HCT116 (cell line): ENCODE measurements around the gene KAT6B. TPM values are rescaled to one million over a fixed set of nuclear protein-coding genes. Genes with fewer than 3 reads are reported as not detected.

Experiments used
- ATAC-seq: fragments of 200-7000 bp; cut with Tn5 transposase; 2 replicates; pipeline ENCODE4 v1.9.1; 2020; ENCODE audit warnings: mild to moderate bottlenecking, moderate library complexity
- BruUV-seq: library from RNA; stranded (reverse); fragments of 400-500 nt; replicated peaks from 2 replicates; lab custom pipeline; 2021; lab: Mats Ljungman, UMichigan
- CTCF ChIA-PET: fragments of 300-600 bp; sonication (Branson Sonifier 250); formaldehyde crosslinking; loops from one replicate; lab custom pipeline; 2021; ENCODE audit warnings: antibody characterized with exemption; lab: Charles Lee
- POLR2A ChIA-PET: fragments of 300-600, 350-600 bp; sonication (Branson Sonifier 250); formaldehyde crosslinking; loops from one replicate; lab custom pipeline; 2021; ENCODE audit warnings: antibody characterized with exemption; lab: Charles Lee
- RAD21 ChIA-PET, 2 experiments: fragments of 300-600 bp; sonication (Branson Sonifier 250); formaldehyde crosslinking; loops; one replicate each; lab custom pipeline; 2023; ENCODE audit warnings: low total read pairs in 2 of 2; ENCODE audit not compliant: uncharacterized antibody in 2 of 2, unreplicated experiment in 2 of 2, low non-redundant PET in 1 of 2; lab: Charles Lee
- DNase-seq: peaks from one replicate; pipeline ENCODE4 v3.0.0-alpha.2; 2010; ENCODE audit warnings: low read depth, low spot score
- H2AFZ ChIP-seq: fragments of 200-600 bp; shearing (Covaris generic), sonication (generic); 2 replicates; pipeline ENCODE4 v1.6.1; 2017; ENCODE audit warnings: low read depth, mixed run types, mixed read lengths, antibody characterized with exemption, low read length; ENCODE audit not compliant: poor library complexity, severe bottlenecking
- H3K27ac ChIP-seq: 2 replicates; pipeline ENCODE4 v1.5.1; 2012; ENCODE audit warnings: low read depth, low read length
- H3K27me3 ChIP-seq: fragments of 200-600 bp; sonication (generic); 2 replicates; pipeline ENCODE4 v1.6.1; 2016; ENCODE audit warnings: mixed run types, low read length, mixed read lengths; ENCODE audit not compliant: insufficient read depth
- H3K36me3 ChIP-seq, 2 experiments: fragments of 200-500 bp in 1 of 2; fragments of 200-600 bp in 1 of 2; sonication (Bioruptor generic) in 1 of 2; sonication (generic) in 1 of 2; 2 replicates each; pipeline versions ENCODE4 v1.5.1 to v1.6.1; 2014 to 2016; ENCODE audit warnings: low read length in 2 of 2, inconsistent platforms in 1 of 2, mixed read lengths in 1 of 2, mixed run types in 1 of 2; ENCODE audit not compliant: insufficient read depth in 2 of 2, control insufficient read depth in 1 of 2
- H3K4me1 ChIP-seq, 2 experiments: fragments of 200-600 bp in 1 of 2; sonication (generic) in 1 of 2; 2 replicates each; pipeline versions ENCODE4 v1.5.1 to v1.6.1; 2012 to 2017; ENCODE audit warnings: low read length in 2 of 2, inconsistent platforms in 1 of 2, mild to moderate bottlenecking in 1 of 2, mixed read lengths in 1 of 2, mixed run types in 1 of 2, moderate library complexity in 1 of 2; ENCODE audit not compliant: insufficient read depth in 2 of 2, control insufficient read depth in 1 of 2
- H3K4me2 ChIP-seq: fragments of 200-600 bp; sonication (generic); 2 replicates; pipeline ENCODE4 v1.6.1; 2017; ENCODE audit warnings: mixed run types, low read length, mixed read lengths
- H3K4me3 ChIP-seq, 2 experiments: fragments of 200-600 bp in 1 of 2; sonication (generic) in 1 of 2; replicated peaks in 1 of 2; 2 replicates each; pipeline ENCODE4 v1.5.1; 2011 to 2016; ENCODE audit warnings: low read length in 2 of 2, control low read depth in 1 of 2, low read depth in 1 of 2, mild to moderate bottlenecking in 1 of 2, mixed read lengths in 1 of 2, mixed run types in 1 of 2
- H3K79me2 ChIP-seq: fragments of 200-600 bp; sonication (generic); 2 replicates; pipeline ENCODE4 v1.6.1; 2017; ENCODE audit warnings: mild to moderate bottlenecking, mixed run types, low read length, moderate library complexity, mixed read lengths; ENCODE audit not compliant: insufficient read depth
- H3K9ac ChIP-seq: fragments of 200-600 bp; sonication (generic); 2 replicates; pipeline ENCODE4 v1.6.1; 2016; ENCODE audit warnings: low read length, mixed read lengths
- H3K9me2 ChIP-seq: fragments of 200-600 bp; sonication (generic), shearing (Covaris generic); 2 replicates; pipeline ENCODE4 v1.6.1; 2017; ENCODE audit warnings: mixed run types, mild to moderate bottlenecking, moderate library complexity; ENCODE audit not compliant: insufficient read depth
- H3K9me3 ChIP-seq, 2 experiments: fragments of 200-500 bp in 1 of 2; fragments of 200-600 bp in 1 of 2; sonication (Bioruptor generic) in 1 of 2; sonication (generic) in 1 of 2; 2 replicates each; pipeline ENCODE4 v1.6.1; 2014 to 2017; ENCODE audit warnings: low read length in 2 of 2, mixed read lengths in 2 of 2, inconsistent platforms in 1 of 2, low read depth in 1 of 2, mild to moderate bottlenecking in 1 of 2, mixed run types in 1 of 2, moderate library complexity in 1 of 2; ENCODE audit not compliant: control insufficient read depth in 1 of 2, insufficient read depth in 1 of 2
- H4K20me1 ChIP-seq: fragments of 200-600 bp; sonication (generic), shearing (Covaris generic); 2 replicates; pipeline ENCODE4 v1.6.1; 2017; ENCODE audit warnings: mixed run types, mild to moderate bottlenecking, moderate library complexity; ENCODE audit not compliant: insufficient read depth
- CBX3 ChIP-seq: IDR thresholded peaks from 2 replicates; pipeline ENCODE4 v1.6.1; 2012; ENCODE audit warnings: low read depth
- ELF1 ChIP-seq: IDR thresholded peaks from 2 replicates; pipeline ENCODE4 v1.6.1; 2012; ENCODE audit warnings: low read depth, borderline replicate concordance
- RAD21 ChIP-seq: IDR thresholded peaks from 2 replicates; pipeline ENCODE4 v1.6.1; 2012; ENCODE audit warnings: low read depth, mild to moderate bottlenecking
- intact Hi-C: fragments of 100-400 bp; cut with micrococcal nuclease; formaldehyde crosslinking; loops from 2 replicates; pipeline ENCODE4 v1.10.0; 2022
- total RNA-seq: library from RNA; stranded (reverse); gene quantifications from one replicate; pipeline ENCODE4 v1.2.1, GENCODE V29; 2021; ENCODE audit not compliant: unreplicated experiment
- TF ChIP-seq, protein P1 (sequence below): IDR thresholded peaks from 2 replicates; pipeline ENCODE4 v1.6.1; 2012

Gene KAT6B
- total RNA-seq, 1 experiment from 2014 or later, result 17.8 TPM

DNA sequence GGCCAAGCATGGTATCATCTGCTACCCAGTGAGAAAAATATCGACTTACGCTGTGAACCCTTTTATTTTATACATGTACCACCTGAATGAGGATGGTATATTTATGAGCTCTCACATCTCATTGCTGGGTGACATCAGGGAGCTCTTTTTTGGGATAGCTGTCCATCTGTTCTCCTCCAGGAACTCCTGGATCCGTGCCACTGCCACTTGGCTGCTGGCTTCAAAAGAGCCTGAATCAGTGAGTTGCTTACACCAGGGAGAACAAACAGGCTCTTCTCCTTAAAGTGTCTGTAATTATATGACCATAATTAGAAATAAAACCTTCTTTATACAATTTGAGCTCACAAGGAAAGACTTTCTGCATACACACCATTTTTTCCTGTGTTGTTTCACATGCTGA, 106.2 kb downstream of the KAT6B start:
- Histone ChIP-seq H3K27ac (no peak overlapping the region), H2AFZ (no peak overlapping the region), H3K9ac (no peak overlapping the region), H3K27me3 (no peaks in the 10 kb centered on the region), H4K20me1 (0 out of 2 replicates have a peak, but pooled peaks cover 4% of the 10 kb centered on the region), H3K79me2 (0 out of 2 replicates have a peak, but pooled peaks cover 4% of the 10 kb centered on the region), H3K4me1 (peaks cover 3 to 6% of the 10 kb centered on the region in 2 experiments; a peak in 3 of 4 replicates), H3K4me3 (no peak overlapping the region), H3K36me3 (no peaks in the 10 kb centered on the region)
- CTCF ChIA-PET, result no interaction called here
- no TSS peak for BruUV-seq
- DNase-seq, result no peak
- RAD21 ChIA-PET, result no interaction called here
- no peak for ATAC-seq
- POLR2A ChIA-PET, result no interaction called here
- intact Hi-C loops, result no loop called here
- TF ChIP-seq ELF1 (no peak), RAD21 (no peak), CBX3 (no peak)
- TF ChIP-seq, all 23 proteins: peak for 0
- Histone ChIP-seq H3K9me3 (no peaks in the 10 kb centered on the region), H3K9me2 (no peaks in the 10 kb centered on the region), H3K4me2 (no peak overlapping the region)

DNA sequence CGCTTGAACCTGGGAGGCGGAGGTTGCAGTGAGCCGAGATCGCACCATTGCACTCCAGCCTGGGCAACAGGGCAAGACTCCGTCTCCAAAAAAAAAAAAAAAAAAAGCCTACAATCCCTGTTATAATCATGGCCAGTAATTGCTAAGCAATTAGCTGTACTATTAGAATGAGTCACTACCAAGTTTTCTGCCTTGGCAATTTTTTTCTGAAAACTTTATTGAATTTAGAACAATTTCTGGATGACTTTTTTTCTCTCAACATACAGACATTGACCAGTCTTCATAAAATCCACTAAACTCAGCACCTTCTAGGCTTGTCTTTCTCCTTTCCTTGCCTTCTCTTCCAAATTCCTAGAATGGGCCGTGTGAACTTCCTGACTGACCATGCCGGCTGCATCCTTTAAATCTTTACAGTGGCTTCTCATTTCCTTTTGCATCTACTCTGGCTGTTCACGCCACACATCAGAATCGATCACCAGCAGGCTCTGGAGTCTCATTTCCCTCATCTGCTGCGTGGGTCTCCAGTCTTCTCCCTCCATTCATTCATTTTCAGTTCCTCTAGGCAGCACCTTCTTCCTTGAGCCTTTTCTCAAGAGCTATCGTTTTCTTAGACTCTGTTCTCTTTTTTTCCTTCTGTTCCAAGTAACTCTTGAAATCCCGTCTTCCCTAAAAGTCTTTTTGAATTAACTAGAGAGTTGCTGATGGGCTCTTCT, 107.9 kb downstream of the KAT6B start:
- Histone ChIP-seq H3K36me3 (no peaks in the 10 kb centered on the region), H3K4me2 (no peak overlapping the region), H3K79me2 (0 out of 2 replicates have a peak, but pooled peaks cover 4% of the 10 kb centered on the region), H3K27me3 (no peaks in the 10 kb centered on the region), H3K4me3 (no peak overlapping the region), H2AFZ (no peak overlapping the region), H3K4me1 (peaks cover 0 to 1% of the 10 kb centered on the region in 2 experiments; a peak in 2 of 4 replicates), H3K9me2 (no peaks in the 10 kb centered on the region), H3K27ac (no peak overlapping the region), H3K9ac (no peak overlapping the region), H3K9me3 (no peaks in the 10 kb centered on the region), H4K20me1 (0 out of 2 replicates have a peak, but pooled peaks cover 4% of the 10 kb centered on the region)
- POLR2A ChIA-PET, result no interaction called here
- ATAC-seq (no peak), DNase-seq (no peak)
- intact Hi-C loops, result no loop called here
- BruUV-seq, result no TSS peak
- TF ChIP-seq, protein P1, sequence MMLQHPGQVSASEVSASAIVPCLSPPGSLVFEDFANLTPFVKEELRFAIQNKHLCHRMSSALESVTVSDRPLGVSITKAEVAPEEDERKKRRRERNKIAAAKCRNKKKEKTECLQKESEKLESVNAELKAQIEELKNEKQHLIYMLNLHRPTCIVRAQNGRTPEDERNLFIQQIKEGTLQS, result no peak
- RAD21 ChIA-PET, result no interaction called here
- CTCF ChIA-PET, result no interaction called here
